HUES6 (cell line): ENCODE results near the gene ATAT1.

Experiments
- H3K27ac ChIP-seq: 2 replicates; pipeline ENCODE4 v1.7.0; 2013; ENCODE audit warnings: low read depth, mild to moderate bottlenecking, low read length, inconsistent platforms
- H3K27me3 ChIP-seq: 2 replicates; pipeline ENCODE4 v1.6.1; 2013; ENCODE audit warnings: low read length; ENCODE audit not compliant: control insufficient read depth, insufficient read depth
- H3K36me3 ChIP-seq: 2 replicates; pipeline ENCODE4 v1.6.1; 2013; ENCODE audit warnings: low read length; ENCODE audit not compliant: control insufficient read depth, insufficient read depth
- H3K4me1 ChIP-seq: 2 replicates; pipeline ENCODE4 v1.6.1; 2013; ENCODE audit warnings: low read length; ENCODE audit not compliant: control insufficient read depth, insufficient read depth
- H3K4me3 ChIP-seq: 2 replicates; pipeline ENCODE4 v1.5.1; 2013; ENCODE audit warnings: low read depth, low read length
- H3K9ac ChIP-seq: one replicate; pipeline ENCODE4 v1.6.1; 2013; ENCODE audit warnings: mild to moderate bottlenecking, low read length
- H3K9me3 ChIP-seq: 2 replicates; pipeline ENCODE4 v1.6.1; 2013; ENCODE audit warnings: low read depth, low read length; ENCODE audit not compliant: control insufficient read depth, insufficient read depth

ATAT1 gene

GRCh38 chr6:30600451-30600961 is 26.2 kb upstream of the ATAT1 start:
- peaks cover 61% of the 10 kb centered on the region for H3K36me3 ChIP-seq
- no peak overlapping the region for H3K27ac ChIP-seq
- H3K9ac ChIP-seq: no peak overlapping the region

GRCh38 chr6:30601436-30601814 is 25.2 kb upstream of the ATAT1 start:
- peaks cover 69% of the 10 kb centered on the region for H3K36me3 ChIP-seq
- H3K4me3 ChIP-seq: no peak overlapping the region
- no peak overlapping the region for H3K9ac ChIP-seq
- no peaks in the 10 kb centered on the region for H3K27me3 ChIP-seq
- no peaks in the 10 kb centered on the region for H3K4me1 ChIP-seq
- no peak overlapping the region for H3K27ac ChIP-seq
- no peaks in the 10 kb centered on the region for H3K9me3 ChIP-seq

More at GRCh38 chr6:30600451-30600961, 26.2 kb upstream of the ATAT1 start:
- Histone ChIP-seq H3K4me3 (no peak overlapping the region), H3K9me3 (no peaks in the 10 kb centered on the region), H3K4me1 (no peaks in the 10 kb centered on the region), H3K27me3 (no peaks in the 10 kb centered on the region)

- H3K27ac ChIP-seq: no peak overlapping the region
- H3K9me3 ChIP-seq: no peaks in the 10 kb centered on the region
- no peak overlapping the region for H3K4me3 ChIP-seq
- H3K36me3 ChIP-seq: peaks cover 75% of the 10 kb centered on the region
- no peaks in the 10 kb centered on the region for H3K27me3 ChIP-seq
- no peak overlapping the region for H3K9ac ChIP-seq
- no peaks in the 10 kb centered on the region for H3K4me1 ChIP-seq
Observed at GRCh38 chr6:30601815-30602641, 24.6 kb upstream of the ATAT1 start.

GRCh38 chr6:30603961-30604360 is 22.7 kb upstream of the ATAT1 start:
- Histone ChIP-seq H3K4me3 (no peak overlapping the region), H3K36me3 (peaks cover 94% of the 10 kb centered on the region), H3K27ac (no peak overlapping the region), H3K9ac (no peak overlapping the region), H3K9me3 (no peaks in the 10 kb centered on the region), H3K27me3 (no peaks in the 10 kb centered on the region), H3K4me1 (no peaks in the 10 kb centered on the region)

DNA sequence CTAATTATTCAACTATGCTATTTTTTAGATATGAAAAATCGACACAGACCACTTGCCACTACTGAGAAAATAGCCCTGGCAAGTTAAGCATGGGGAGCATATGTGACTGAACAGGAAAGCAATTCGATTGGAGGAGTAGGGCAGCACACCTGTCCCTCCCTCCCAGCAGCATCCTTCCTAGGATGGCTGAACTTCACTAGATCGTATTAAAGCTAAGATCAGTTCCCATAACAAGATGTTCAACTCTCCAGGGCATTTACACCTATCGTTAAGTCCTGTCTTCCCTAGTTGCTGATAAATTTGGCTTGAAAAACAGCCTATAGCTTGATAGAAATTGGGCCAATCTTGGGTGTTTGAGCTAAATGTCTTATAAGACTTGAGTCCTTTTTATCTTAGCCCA is 16.6 kb upstream of the ATAT1 start:
- peaks cover 79% of the 10 kb centered on the region for H3K36me3 ChIP-seq
- no peak overlapping the region for H3K9ac ChIP-seq
- no peak overlapping the region for H3K27ac ChIP-seq
- no peak overlapping the region for H3K4me3 ChIP-seq
- peaks cover 19% of the 10 kb centered on the region for H3K4me1 ChIP-seq
- H3K9me3 ChIP-seq: no peaks in the 10 kb centered on the region
- no peaks in the 10 kb centered on the region for H3K27me3 ChIP-seq

GRCh38 chr6:30611150-30611855 is 15.4 kb upstream of the ATAT1 start:
- Histone ChIP-seq H3K4me1 (peaks cover 19% of the 10 kb centered on the region), H3K36me3 (peaks cover 73% of the 10 kb centered on the region), H3K27me3 (no peaks in the 10 kb centered on the region), H3K9me3 (no peaks in the 10 kb centered on the region), H3K9ac (no peak overlapping the region), H3K4me3 (no peak overlapping the region), H3K27ac (no peak overlapping the region)

DNA sequence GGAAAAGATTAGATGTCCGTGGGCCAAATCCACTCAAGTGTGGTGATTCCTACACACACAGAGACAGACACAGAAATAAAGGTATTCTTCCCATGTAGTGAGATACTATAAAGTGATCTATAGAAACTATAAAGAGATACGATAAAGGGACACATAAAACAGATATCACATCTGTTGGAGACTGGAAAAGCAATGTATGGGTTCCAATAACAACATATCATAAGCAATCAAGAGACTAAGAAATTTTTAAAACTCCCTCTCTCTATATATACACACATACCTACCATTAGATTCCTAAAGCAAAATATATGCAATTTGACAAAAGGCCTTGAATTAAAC is 14.8 kb upstream of the ATAT1 start:
- Histone ChIP-seq H3K4me3 (no peak overlapping the region), H3K27me3 (no peaks in the 10 kb centered on the region), H3K9ac (no peak overlapping the region), H3K27ac (no peak overlapping the region), H3K4me1 (peaks cover 19% of the 10 kb centered on the region), H3K36me3 (peaks cover 73% of the 10 kb centered on the region), H3K9me3 (no peaks in the 10 kb centered on the region)

GRCh38 chr6:30612213-30612612 is 14.5 kb upstream of the ATAT1 start:
- no peak overlapping the region for H3K4me3 ChIP-seq
- no peak overlapping the region for H3K9ac ChIP-seq
- H3K36me3 ChIP-seq: peaks cover 71% of the 10 kb centered on the region
- no peaks in the 10 kb centered on the region for H3K27me3 ChIP-seq
- H3K27ac ChIP-seq: no peak overlapping the region
- no peaks in the 10 kb centered on the region for H3K9me3 ChIP-seq
- H3K4me1 ChIP-seq: peaks cover 19% of the 10 kb centered on the region

DNA sequence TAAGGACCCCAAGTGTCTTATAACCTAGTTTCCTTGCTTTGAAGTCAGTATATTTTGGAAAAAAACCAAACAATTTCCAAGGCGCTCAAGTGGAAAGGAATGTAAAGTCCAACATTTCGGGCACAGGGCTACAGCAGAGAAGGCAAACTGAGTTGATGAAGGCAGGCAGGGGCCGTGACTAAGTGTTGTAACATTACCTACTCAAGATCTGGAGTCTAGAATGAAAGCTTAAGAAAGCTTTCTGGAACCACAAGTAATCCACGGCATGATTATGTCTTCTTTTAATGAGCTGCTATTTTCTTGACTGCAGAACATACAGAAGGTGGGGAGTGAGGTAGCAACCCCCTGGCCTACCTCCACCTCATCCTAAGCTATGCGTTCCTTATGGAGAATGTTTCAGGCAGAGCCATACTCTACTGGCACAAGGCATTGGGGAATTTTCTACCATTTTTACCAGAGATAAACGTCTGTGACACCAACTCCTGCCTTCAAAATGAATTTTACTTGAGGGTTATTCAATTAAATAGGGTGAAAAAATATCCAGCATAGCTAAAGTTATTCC is 13.9 kb upstream of the ATAT1 start:
- Histone ChIP-seq H3K9ac (no peak overlapping the region), H3K9me3 (no peaks in the 10 kb centered on the region), H3K27me3 (no peaks in the 10 kb centered on the region), H3K4me3 (no peak overlapping the region), H3K36me3 (peaks cover 65% of the 10 kb centered on the region), H3K27ac (no peak overlapping the region), H3K4me1 (peaks cover 19% of the 10 kb centered on the region)

GRCh38 chr6:30613251-30614043 is 13.2 kb upstream of the ATAT1 start:
- no peak overlapping the region for H3K27ac ChIP-seq
- H3K27me3 ChIP-seq: no peaks in the 10 kb centered on the region
- H3K4me3 ChIP-seq: no peak overlapping the region
- no peaks in the 10 kb centered on the region for H3K9me3 ChIP-seq
- peaks cover 21% of the 10 kb centered on the region for H3K4me1 ChIP-seq
- H3K36me3 ChIP-seq: peaks cover 59% of the 10 kb centered on the region
- no peak overlapping the region for H3K9ac ChIP-seq
